Skeletal muscle cell (primary cell): ENCODE data around the gene GFI1.

Source experiments
- DNase-seq: peaks from one replicate; pipeline ENCODE4 v3.0.0-alpha.2; 2010; ENCODE audit warnings: low read depth
- H3K4me3 ChIP-seq: 2 replicates; pipeline ENCODE4 v1.5.1; 2011; ENCODE audit warnings: low read depth, mild to moderate bottlenecking, control low read depth, low read length, moderate library complexity

The GFI1 gene

DNA sequence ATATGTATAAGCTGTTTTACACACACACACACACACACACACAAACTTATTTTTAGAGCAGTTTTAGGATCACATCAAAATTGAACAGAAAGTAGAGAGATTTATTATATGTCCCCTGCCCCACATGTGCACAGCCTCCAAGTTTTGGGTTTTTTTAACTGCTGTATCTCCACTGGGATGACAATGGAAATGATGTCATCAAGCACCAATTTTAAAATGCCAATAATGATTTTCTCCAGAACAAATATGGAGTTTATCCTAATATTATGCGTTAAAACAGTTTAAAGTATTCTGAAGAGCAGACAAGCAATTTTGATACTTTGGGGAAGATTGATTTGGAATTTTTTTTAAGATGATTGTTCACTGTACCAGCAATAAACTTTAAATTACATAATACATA lies 56.7 kb downstream of the GFI1 start:
- H3K4me3 ChIP-seq = no peak overlapping the region
- no peak for DNase-seq

DNA sequence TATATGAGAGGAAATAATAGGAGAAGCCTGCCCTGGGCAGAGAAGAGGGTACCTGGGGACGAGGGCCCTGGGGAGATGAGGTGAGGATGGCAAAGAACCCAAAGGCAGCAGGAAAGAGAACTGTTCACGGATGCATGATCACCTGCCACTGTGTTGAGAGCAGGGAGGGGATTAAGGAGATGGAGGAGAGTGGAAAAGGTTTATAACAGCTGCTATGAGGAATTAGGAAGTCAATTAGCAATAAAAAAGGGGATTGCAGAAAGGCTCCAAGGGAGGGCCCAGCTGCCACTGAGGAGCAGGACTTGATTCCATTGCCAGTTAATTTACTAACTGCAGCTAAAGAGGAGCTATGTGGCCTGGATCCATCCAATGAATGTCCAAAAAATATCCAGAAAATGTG lies 61.1 kb downstream of the GFI1 start:
- no peak overlapping the region for H3K4me3 ChIP-seq
- DNase-seq = no peak
